Measurements from ENCODE around the gene MMP14.

- TF ChIP-seq CTCF (conservative IDR thresholded peaks at IDR 0.05) (peak; percentile 73), ZFX (IDR thresholded peaks at IDR 0.05) (no peak)
Observed at GRCh38 chr14:22872833-22873520, 36.6 kb downstream of the MMP14 start.

Measured in C4-2B (cell line).